Suprapubic skin (tissue), 4 donors: Measurements from ENCODE around the gene NFX1. TPM values are rescaled to one million over a fixed set of nuclear protein-coding genes. Genes with fewer than 3 reads are reported as not detected.

Experiments used
- DNase-seq, 2 donors: peaks; one replicate each; pipeline ENCODE4 v3.0.0-alpha.2; 2019; ENCODE audit warnings: low spot score in 2 of 2
- H3K27ac ChIP-seq: fragments of 200-600 bp; sonication (generic); one replicate; pipeline ENCODE4 v1.5.1; 2019
- H3K27me3 ChIP-seq: fragments of 200-600 bp; sonication (generic); one replicate; pipeline ENCODE4 v1.5.1; 2019
- H3K36me3 ChIP-seq: fragments of 200-600 bp; sonication (generic); one replicate; pipeline ENCODE4 v1.5.1; 2019
- H3K4me1 ChIP-seq: fragments of 200-600 bp; sonication (generic); one replicate; pipeline ENCODE4 v1.5.1; 2019
- H3K4me3 ChIP-seq: fragments of 200-600 bp; sonication (generic); one replicate; pipeline ENCODE4 v1.5.1; 2019; ENCODE audit warnings: mild to moderate bottlenecking
- H3K9me3 ChIP-seq: fragments of 200-600 bp; sonication (generic); one replicate; pipeline ENCODE4 v1.5.1; 2019
- CTCF ChIP-seq, 2 donors: fragments of 200-600 bp in 1 of 2; fragments of 450-650 bp in 1 of 2; sonication (generic) in 1 of 2; IDR thresholded peaks; one replicate each; pipeline ENCODE4 v1.5.1; 2016 to 2019; ENCODE audit warnings: antibody characterized with exemption in 2 of 2, mild to moderate bottlenecking in 1 of 2, moderate library complexity in 1 of 2
- EP300 ChIP-seq: sonication (generic); formaldehyde crosslinking; IDR thresholded peaks from one replicate; pipeline ENCODE4 v1.6.1; 2017; ENCODE audit warnings: antibody characterized with exemption
- POLR2A ChIP-seq, 2 donors: fragments of 450-650 bp; IDR thresholded peaks; one replicate each; pipeline ENCODE4 v1.6.1; 2017; ENCODE audit warnings: antibody characterized with exemption in 2 of 2, mild to moderate bottlenecking in 2 of 2, moderate library complexity in 2 of 2
- POLR2AphosphoS5 ChIP-seq, 3 donors: sonication (generic); formaldehyde crosslinking; IDR thresholded peaks; one replicate each; pipeline ENCODE4 v1.6.1; 2017; ENCODE audit warnings: antibody characterized with exemption in 3 of 3
- whole genome bisulfite sequencing: methylation state at CpG from one replicate; pipeline ENCODE4 v1.1.5; 2018; 5-methylcytosine and 5-hydroxymethylcytosine counted together
- total RNA-seq, 4 donors: library from RNA; depleted of rRNA; stranded (reverse); fragments of >200 nt; gene quantifications; one replicate each; pipeline ENCODE4 v1.1.0, GENCODE V29; 2016

The NFX1 gene
- total RNA-seq, 4 donors from 2014 or later, result 42.0 to 91.4 (median 46.0) TPM

DNA sequence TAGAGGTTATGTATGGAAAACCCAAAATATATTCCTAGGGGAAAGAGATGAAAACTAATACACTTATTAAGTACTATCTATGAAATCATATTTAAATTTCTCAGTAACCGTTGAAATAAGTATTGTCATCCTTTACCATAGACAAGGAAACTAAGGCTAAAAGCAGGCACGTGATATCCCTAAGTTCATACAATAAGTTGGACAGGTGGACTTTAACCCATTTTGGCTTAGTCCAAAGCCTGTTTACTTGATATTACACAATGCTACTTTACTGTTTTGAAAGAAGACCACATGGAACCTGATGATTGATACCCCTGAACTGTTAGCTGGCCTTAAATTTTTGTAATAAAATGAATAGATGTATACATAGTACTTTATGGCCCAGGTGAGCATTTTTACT lies 3.5 kb downstream of the NFX1 start:
- DNase-seq, result no peak
- no peaks in the 10 kb centered on the region for H3K9me3 ChIP-seq
- no peak for TF ChIP-seq EP300
- no peak for TF ChIP-seq POLR2AphosphoS5 (IDR thresholded peaks at IDR 0.05)
- TF ChIP-seq CTCF (IDR thresholded peaks at IDR 0.05), result no peak
- TF ChIP-seq POLR2A (IDR thresholded peaks at IDR 0.05), result no peak
- no peak overlapping the region for H3K27ac ChIP-seq
- peaks cover 56% of the 10 kb centered on the region for H3K36me3 ChIP-seq
- 84% methylated on average over 2 of the region's 2 CpGs for WGBS
- no peak overlapping the region for H3K4me3 ChIP-seq
- H3K4me1 ChIP-seq, result peaks cover 87% of the 10 kb centered on the region
- H3K27me3 ChIP-seq, result no peaks in the 10 kb centered on the region

DNA sequence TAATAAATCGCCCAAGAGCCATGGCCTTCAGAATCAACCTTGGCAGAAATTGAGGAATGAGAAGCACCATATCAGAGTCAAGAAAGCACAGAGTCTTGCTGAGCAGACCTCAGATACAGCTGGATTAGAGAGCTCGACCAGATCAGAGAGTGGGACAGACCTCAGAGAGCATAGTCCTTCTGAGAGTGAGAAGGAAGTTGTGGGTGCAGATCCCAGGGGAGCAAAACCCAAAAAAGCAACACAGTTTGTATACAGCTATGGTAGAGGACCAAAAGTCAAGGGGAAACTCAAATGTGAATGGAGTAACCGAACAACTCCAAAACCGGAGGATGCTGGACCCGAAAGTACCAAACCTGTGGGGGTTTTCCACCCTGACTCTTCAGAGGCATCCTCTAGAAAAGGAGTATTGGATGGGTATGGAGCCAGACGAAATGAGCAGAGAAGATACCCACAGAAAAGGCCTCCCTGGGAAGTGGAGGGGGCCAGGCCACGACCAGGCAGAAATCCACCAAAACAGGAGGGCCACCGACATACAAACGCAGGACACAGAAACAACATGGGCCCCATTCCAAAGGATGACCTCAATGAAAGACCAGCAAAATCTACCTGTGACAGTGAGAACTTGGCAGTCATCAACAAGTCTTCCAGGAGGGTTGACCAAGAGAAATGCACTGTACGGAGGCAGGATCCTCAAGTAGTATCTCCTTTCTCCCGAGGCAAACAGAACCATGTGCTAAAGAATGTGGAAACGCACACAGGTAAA lies 4.5 kb downstream of the NFX1 start:
- TF ChIP-seq CTCF (IDR thresholded peaks at IDR 0.05), result no peak
- no peak for TF ChIP-seq POLR2A (IDR thresholded peaks at IDR 0.05)
- TF ChIP-seq EP300, result no peak
- no peak for TF ChIP-seq POLR2AphosphoS5 (IDR thresholded peaks at IDR 0.05)
- Histone ChIP-seq H3K9me3 (no peaks in the 10 kb centered on the region), H3K4me3 (no peak overlapping the region), H3K4me1 (peaks cover 80% of the 10 kb centered on the region), H3K27ac (no peak overlapping the region), H3K27me3 (no peaks in the 10 kb centered on the region), H3K36me3 (peaks cover 62% of the 10 kb centered on the region)
- no peak for DNase-seq
- 92% methylated on average over 12 of the region's 12 CpGs for WGBS

- Histone ChIP-seq H3K9me3 (no peaks in the 10 kb centered on the region), H3K4me1 (peaks cover 84% of the 10 kb centered on the region), H3K27me3 (no peaks in the 10 kb centered on the region), H3K27ac (no peak overlapping the region), H3K36me3 (peaks cover 67% of the 10 kb centered on the region), H3K4me3 (no peak overlapping the region)
- TF ChIP-seq POLR2AphosphoS5 (IDR thresholded peaks at IDR 0.05) (no peak), CTCF (IDR thresholded peaks at IDR 0.05) (no peak), POLR2A (IDR thresholded peaks at IDR 0.05) (no peak), EP300 (no peak)
- no peak for DNase-seq
- WGBS, result 85% methylated on average over 2 of the region's 2 CpGs
Observed at GRCh38 chr9:33295571-33295970, 5.3 kb downstream of the NFX1 start.

DNA sequence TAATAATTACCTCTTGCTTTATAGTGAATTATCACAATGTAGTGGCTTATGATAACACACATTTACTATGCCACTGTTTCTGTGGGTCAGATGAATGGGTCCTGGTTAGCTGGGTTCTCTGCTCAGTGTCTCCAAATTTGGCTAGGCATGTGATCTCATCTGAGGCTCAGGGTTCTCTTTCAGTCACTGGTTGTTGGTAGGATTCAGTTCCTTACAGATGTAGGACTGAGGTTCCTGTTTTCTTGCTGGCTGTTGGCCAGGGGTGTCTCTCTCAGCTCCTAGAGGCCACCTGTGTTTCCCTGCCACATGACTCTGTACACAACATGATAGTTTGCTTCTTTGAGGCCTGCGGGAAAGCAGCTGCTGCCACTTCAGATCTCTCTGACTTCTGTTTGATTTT lies 7.1 kb downstream of the NFX1 start:
- Histone ChIP-seq H3K4me3 (no peak overlapping the region), H3K4me1 (peaks cover 67% of the 10 kb centered on the region), H3K36me3 (peaks cover 80% of the 10 kb centered on the region), H3K27me3 (no peaks in the 10 kb centered on the region), H3K27ac (no peak overlapping the region), H3K9me3 (no peaks in the 10 kb centered on the region)
- TF ChIP-seq EP300 (no peak), POLR2A (IDR thresholded peaks at IDR 0.05) (no peak), CTCF (IDR thresholded peaks at IDR 0.05) (no peak), POLR2AphosphoS5 (IDR thresholded peaks at IDR 0.05) (no peak)
- DNase-seq, result no peak
- WGBS, result 60% methylated on average over 1 of the region's 1 CpG

- H3K4me1 ChIP-seq, result peaks cover 38% of the 10 kb centered on the region
- no peaks in the 10 kb centered on the region for H3K9me3 ChIP-seq
- 75% methylated on average over 2 of the region's 2 CpGs for WGBS
- no peak for DNase-seq
- H3K27ac ChIP-seq, result no peak overlapping the region
- peaks cover 90% of the 10 kb centered on the region for H3K36me3 ChIP-seq
- H3K4me3 ChIP-seq, result no peak overlapping the region
- TF ChIP-seq POLR2AphosphoS5 (IDR thresholded peaks at IDR 0.05), result no peak
- no peak for TF ChIP-seq EP300
- no peak for TF ChIP-seq POLR2A (IDR thresholded peaks at IDR 0.05)
- no peak for TF ChIP-seq CTCF (IDR thresholded peaks at IDR 0.05)
- no peaks in the 10 kb centered on the region for H3K27me3 ChIP-seq
Observed at GRCh38 chr9:33300546-33300945, 10.2 kb downstream of the NFX1 start.
